CD4-positive, alpha-beta T cell treated with Interleukin-12 subunit alpha and Interleukin-12 subunit beta, for 1 hour (primary cell): ENCODE data around the gene SLC5A10.

Experiments used
- DNase-seq: peaks from one replicate; pipeline ENCODE4 v3.0.0-alpha.2; 2020

The SLC5A10 gene

DNA sequence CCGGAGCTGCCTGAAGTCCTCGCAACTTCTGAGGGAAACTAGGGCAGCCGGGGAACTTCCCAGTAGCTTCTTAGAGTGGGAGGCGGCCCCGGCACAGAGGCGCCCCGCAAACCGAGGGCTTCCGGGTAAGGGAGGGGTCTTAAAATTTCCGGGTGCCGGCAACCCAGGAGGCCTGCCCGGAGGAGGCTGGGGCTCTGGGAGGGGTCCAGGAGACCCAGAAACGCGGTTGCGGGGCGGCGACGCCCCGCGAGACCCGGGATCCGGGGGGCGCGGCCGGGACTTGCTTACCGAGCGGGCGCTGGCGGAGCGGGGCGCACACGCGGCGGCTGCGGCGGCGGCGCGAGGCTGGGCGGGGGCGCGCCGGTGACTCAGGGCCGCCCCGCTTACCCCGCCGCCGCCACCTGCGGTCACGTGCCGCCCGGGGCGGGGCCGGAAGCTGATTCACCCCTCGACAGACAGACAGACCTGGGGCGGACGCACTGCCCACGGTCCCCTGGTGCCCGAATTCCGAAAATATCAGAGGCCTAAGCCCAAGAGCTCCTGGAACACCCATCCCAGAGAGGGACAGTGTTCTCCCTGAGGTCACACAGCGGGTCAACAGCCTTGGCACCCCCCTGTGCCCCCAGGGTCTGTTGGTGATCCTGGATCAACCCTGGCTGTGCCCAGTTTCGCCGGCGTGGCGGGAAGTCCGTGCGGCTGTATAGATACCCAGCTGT lies 52.6 kb downstream of the SLC5A10 start, which contains the start of gene FAM83G:
FAM83G (minus strand) TSS at position 344 of the 716 bp plus-strand sequence. CDS start 723 bp downstream, outside the sequence.
- peak; percentile 89 for DNase-seq

DNA sequence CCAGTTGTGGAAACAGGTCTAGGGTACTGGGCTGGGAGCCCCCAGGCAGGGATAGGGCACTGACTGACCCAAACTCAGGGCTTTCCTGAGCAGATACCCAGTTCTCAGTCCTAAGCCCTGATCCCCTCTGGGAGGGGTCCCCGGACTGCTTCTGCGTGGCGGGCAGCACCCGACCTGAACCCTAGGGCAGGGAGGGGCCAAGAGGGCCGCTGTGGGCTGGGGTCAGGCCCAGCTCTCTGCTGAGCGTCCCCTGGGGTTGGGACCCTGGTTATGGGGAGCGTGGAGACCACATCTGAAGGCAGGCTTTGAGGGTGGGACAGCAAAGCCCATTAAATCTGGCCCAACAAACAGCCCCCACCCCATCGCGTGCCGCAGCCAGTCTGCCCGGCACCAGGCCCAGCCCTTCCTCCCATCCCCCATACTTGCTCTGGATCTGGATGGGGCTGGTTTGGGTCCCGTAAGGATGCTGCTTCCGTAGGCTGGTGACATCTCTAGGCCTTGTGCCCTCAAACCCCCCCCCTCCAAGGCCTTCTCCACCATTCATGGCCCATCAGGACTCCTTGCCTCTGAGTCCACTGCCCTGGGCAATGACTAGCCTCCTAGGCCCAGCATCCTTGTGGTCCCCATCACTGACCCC lies 53.3 kb downstream of the SLC5A10 start:
- DNase-seq, result no peak

DNA sequence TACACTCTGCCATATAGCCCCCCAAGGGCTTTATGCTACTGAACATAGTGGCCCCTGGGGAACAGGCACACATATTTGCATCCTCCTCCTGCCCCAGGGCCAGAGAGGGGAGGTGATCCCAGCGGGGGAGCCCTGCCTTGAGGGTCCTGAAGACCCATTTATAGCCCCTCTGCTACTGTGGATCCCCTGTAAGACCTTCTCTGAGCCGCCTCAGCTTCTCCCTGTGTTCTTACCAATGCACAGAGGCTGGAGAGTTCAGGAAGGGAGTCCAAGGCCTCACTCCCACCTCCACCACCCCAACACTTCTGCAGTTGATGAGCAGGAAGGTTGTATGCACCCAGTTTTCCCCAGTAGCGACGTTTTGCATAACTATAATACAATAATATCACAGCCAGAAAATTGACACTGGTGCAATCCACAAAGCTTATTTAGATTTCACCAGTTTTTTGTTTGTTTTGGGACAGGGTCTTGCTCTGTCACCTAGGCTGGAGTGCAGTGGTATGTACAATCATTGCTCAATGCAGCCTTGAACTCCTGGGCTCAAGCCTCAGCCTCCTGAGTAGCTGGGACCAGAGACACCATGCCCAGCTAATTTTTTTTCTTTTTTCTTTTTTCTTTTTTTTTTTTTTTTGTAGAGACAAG lies 53.9 kb downstream of the SLC5A10 start:
- no peak for DNase-seq

DNA sequence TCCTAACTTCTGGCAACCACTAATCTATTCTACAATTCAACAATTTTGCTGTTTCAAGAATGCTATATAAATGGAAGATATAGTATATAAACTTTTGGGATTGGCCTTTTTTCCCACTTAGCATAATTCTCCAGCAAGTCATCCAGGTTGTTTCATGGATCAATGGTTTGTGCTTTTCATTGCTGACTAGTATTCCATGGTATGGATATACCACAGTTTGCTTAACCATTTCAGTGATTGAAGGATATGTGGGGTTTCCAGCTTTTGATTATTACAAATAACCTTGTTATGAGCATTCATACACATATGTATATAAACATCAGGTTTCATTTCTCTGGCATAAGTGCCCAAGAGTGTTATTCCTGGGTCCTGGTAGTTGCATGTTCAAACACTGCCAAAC lies 54.7 kb downstream of the SLC5A10 start:
- DNase-seq, result no peak

DNA sequence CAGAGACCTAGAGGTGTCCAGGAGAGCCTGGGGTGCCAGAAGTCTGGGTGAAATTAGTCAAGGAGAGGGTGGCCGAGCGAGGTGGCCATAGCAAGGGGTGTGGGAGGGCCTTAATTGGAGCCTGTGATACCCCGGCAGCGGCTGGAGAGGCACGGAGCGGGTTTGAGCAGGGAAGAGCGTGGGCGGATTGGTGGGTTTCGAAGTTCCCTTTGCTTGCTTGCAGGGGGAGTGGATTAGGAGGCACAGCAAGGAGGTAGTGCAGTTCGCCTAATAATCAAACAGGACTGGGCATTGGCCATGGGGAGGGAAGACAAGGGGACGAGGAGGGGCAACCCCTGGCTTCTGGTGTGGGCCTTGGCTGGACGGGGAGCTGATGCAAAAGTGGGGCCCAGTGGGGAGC lies 58.0 kb downstream of the SLC5A10 start:
- no peak for DNase-seq

DNA sequence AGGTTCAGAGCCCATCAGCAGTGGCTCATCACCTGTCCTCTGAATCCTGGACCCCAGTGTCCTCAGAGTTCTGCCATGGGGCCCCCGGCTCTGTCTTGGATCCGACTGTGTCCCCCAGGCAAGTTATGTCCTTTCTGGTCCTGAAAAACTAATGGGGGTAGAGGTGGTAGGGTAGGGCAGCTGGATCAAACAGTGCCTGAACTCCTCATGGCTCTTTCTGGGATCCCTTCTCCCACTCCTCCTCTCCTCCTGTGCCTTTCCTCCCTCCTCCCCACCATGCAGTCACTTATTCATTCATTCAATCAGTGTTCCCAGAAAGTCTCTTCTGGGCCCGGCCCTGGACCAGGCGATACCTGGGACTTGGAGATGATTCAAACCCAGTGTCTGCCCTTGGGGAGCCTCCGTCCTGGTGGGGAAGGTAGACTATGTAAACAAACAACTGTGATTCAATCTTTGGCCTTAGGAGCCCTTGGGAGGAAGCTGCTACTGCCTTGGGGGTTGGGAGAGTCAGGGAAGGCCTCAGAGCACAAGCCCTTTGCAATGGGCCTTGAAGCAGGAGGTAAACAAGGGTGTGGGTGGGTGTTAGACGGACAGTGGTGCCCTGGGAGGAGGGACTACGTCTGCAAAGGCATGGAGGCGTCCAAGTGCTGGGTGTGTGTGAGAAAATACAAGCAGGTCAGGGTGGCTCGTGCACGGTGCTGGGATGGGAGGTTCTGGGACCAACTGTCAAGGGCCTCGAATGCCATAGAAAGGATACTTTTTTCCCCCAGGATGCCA lies 59.0 kb downstream of the SLC5A10 start:
- DNase-seq, result no peak

DNA sequence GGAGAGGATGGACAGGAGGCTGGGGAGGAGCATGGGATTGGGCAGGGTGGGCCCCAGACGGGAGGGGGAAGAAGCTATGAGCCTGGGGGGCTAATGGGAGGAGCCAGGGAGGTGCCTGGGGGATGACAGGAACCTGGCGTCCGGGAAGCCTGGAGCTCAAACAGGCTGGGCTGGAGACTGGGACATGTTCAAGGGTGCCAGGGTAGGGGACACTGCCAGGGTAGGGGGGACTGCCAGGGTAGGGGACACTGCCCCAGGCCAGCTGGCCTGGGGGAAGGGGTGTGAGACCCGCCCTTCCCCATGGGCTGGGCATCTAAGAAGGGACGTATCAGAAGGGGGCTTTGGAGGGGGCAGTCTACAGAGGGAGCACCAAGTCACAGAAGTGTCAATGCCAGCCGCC lies 59.6 kb downstream of the SLC5A10 start:
- no peak for DNase-seq

DNA sequence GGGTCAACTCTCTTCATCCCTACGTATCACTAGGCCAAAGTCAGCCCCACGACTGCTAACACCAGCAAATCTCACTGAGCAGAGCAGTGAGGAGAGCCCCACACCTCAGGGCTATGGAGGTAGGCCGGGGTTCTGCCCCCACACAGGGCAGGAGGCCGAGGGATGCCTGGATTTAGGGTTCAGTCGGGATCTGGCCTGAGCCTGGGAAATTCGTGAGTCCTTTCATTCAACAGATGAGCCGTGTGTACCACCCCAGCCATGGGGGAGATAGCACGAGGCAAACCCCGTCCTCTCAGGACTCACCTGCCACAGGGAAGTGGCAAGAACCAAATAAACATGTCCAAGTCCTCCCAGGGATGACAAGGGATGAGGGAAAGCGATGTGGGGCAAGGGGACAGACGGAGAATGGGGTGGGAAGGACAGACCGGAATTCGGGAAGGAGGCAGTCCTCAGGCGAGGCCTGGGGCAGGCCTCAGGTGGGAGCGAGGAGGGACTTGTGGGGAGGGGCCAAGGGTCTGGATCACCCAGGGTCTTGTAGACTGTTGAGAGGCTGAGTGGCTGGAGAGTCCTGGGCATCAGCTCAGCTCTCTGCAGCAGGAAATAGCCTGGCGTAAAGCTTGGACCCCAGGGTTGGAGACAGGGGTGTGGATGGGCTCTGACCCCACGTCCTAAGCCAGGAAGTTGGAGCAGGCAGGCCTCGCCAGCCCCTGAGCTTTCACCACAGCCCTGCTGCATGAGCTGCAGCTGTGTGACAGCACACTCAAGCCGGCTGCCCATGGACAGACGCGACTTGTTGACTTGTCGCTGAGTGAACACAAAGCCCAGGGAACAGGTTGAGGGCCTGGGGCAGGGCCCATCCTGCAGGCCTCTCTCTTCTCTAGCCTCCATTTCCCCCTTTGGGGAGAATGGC lies 60.5 kb downstream of the SLC5A10 start:
- no peak for DNase-seq

DNA sequence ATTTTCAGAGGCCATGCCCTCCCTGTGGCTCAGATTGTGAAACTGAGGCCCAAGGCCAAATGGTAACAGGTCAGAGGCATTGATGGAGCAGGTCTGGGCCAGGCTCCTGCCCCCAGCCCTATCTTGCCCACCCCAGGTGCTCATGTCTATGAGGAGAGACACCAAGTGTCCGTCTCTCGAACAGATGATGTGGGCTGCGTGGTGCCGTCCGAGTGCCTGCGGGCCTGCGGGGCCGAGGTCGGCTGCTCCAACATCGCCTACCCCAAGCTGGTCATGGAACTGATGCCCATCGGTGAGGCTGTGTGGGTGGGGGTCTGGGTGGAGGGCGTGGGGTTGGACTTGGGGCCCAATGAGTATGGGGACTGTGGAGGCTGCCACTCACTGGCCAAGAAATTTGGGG lies 61.3 kb downstream of the SLC5A10 start:
- no peak for DNase-seq

DNA sequence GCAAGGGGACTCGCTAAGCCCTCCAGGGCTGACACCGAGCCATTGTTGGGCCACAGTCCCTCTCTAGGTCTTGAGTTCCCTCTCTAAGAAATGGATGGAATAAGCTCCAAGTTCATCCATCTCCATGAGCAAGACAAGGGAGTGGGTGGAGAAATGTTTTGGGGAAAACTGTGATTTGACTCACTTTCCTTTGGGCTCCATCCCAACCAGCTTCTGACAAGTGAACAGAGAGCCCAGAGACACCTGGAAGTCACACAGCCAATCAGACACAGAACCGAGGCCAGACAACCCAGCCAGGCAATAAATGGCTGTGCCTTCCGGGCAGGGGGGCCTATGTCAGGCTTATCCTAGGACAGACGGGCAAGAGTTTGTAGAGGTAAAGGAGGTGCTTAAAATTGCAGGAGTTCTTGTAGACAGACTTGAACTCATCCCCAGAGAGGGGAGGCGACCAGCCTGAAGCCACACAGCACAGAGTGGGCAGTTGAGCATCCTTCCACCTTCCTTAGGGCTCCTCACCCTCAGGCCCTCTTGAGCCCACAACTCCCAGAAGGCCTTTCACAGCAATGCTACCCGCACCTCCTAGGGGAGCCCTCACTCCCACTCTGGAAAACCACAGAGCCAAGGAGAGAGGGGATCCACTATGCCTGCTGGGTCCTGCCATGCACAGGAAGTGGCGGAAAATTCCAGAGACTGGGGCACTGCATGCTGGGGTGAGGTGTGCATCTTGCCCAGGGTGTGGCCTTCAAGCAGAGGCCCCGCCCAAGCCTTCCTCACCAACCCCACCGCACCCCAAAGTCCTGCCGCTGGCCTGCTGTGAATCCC lies 62.1 kb downstream of the SLC5A10 start:
- DNase-seq, result no peak

DNA sequence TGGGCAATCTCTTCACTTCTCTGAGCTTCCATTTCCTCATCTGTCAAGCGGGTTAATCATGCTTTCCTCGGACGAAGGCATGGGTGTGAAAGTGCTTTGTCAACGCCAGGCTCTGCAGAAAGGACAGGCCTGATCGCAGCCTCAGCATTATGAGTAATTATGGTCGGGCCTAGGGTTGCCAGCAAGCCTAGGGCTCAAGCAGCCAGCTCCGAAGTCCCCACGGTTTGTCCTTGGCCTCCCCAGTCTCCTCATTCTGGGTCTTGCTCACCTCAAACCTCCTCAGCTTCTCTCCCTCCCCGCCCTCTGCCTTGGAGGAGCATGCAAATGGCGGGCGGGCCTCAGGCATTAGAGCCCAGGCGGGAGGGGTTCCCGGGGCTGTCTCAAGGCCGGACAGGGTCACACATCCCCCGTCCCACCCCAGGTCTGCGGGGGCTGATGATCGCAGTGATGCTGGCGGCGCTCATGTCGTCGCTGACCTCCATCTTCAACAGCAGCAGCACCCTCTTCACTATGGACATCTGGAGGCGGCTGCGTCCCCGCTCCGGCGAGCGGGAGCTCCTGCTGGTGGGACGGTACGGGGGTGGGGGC lies 62.8 kb downstream of the SLC5A10 start:
- DNase-seq, result no peak

DNA sequence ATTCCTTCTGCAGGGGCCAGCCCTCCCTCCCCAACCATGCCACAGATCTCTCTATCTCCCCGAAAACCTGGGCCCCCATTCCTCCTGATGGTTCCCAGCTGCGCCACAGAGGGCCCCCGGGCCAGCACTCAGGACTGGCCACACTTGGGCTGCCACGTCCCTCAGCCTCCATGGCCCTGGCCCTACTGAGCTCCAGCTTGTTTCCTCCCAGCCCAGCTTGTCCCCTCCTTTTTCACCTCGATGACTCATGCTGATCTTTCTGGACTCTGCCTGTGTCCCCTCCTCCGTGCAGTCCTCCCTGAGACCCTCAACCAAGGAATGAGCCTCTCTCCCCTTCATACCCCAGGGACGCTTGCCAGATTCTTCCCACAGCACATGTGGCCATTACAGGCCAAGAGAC lies 63.5 kb downstream of the SLC5A10 start:
- DNase-seq, result no peak

DNA sequence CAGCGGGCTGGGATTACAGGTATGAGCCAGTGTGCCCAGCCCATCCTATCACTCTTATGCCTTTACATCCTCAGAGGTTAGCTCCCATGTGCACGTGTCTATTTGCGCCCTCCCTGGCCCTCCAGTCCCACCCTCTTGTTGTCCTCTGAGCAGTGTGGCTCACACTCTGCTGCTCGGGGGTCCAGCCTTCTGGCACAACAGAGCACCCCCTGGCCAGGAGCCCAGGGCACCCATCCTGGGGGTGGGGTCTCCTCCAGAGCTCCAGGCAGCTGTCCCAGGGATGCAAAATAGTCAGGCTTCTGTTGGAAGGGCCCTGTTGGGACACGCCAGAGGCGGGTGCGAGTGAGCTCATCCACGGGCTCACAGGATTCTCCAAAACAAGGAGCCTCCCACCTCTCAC lies 64.3 kb downstream of the SLC5A10 start:
- DNase-seq, result no peak

DNA sequence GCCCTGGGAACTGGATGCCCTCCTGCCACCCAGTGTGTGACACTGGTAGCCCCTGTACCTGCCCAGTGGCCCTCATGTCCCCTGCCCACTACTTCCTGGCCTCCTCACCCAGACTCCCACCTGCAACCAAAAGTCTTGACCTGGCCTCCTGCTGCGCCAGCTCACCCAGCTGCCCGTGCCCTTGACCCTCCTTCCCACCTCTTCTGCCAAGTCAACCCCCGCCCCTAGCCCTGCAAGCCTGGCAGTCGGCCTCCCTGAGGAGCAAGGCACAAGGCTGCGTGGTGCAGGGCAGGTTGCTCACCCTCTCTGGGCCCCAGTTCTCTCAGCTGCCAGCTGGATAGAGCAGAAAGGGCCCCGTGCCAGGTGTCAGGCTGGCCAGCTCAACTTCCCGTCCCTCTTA lies 64.9 kb downstream of the SLC5A10 start:
- DNase-seq, result no peak

DNA sequence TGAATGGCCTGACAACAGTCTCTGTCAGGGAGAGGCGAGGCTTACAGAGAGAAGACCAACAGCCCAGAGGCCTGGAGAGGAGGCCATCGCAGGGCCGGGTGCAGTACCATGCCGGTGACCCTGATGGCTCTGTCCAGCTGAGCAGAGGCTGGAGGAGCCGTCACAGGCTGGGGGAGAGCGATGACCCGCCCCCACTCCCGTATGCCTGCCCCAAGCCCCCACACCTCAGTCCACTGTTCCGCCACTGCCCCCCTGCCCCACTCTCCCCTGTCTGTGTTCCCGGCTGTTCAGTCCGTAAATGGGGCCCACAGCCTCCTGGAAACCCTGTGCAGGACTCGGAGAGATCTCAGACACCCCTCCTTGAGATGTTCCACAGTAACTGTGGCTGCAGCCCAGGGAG lies 65.4 kb downstream of the SLC5A10 start:
- DNase-seq, result no peak

DNA sequence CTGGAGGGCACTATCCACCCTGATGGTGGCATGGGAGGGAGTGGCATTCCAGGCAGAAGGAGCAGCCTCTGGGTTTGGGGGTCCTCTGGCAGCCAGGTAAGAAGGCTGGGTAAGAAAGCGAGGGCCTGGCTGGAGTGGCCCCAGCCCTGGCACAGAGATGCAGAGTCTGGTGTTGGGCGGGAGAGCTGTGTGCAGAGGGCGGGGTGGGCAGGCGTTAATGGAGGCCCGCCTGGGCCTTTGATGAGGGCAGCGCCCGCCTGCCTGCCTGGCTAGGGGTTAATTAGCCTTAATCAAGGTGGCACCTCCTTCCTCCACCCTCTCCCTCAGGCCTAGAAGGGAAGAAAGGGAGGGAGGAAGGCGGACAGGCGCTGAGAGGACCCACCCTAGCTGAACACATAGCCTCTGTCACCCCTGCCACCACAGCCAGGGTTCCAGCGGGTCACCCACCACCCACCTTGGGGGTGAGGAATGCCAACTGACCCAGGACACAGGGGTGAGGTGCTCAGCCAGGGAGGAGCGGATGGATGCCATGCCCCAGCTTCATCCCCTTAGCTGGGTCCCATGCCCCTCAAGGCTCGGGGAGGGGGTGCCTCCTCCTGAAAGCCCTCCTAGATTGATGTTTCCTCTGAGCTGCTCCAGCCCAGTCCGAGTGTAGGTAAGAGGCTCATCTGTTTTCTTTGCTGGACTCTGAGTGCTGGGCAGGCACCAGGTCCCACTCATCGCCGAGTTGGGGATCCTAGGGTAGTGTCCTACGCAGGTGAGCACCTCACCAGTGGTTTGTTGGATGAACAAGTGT lies 66.0 kb downstream of the SLC5A10 start:
- no peak for DNase-seq

DNA sequence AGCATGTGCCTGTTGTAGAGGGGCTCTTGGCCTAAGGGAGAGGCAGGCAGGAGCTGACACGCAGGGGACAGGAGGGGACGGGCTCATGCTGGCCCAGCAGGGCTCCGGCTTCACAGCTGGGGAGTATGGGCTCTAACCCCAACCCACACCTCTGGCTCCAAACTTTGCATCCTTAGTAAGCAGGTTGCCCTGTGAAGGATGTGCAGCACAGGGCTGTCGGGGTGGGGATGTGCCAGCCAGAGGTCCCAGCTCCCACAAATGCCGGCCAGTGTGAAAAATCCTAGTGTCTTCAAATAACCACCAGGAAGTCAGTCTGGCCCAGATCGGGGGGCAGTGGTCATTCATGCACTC lies 66.6 kb downstream of the SLC5A10 start:
- DNase-seq, result no peak

DNA sequence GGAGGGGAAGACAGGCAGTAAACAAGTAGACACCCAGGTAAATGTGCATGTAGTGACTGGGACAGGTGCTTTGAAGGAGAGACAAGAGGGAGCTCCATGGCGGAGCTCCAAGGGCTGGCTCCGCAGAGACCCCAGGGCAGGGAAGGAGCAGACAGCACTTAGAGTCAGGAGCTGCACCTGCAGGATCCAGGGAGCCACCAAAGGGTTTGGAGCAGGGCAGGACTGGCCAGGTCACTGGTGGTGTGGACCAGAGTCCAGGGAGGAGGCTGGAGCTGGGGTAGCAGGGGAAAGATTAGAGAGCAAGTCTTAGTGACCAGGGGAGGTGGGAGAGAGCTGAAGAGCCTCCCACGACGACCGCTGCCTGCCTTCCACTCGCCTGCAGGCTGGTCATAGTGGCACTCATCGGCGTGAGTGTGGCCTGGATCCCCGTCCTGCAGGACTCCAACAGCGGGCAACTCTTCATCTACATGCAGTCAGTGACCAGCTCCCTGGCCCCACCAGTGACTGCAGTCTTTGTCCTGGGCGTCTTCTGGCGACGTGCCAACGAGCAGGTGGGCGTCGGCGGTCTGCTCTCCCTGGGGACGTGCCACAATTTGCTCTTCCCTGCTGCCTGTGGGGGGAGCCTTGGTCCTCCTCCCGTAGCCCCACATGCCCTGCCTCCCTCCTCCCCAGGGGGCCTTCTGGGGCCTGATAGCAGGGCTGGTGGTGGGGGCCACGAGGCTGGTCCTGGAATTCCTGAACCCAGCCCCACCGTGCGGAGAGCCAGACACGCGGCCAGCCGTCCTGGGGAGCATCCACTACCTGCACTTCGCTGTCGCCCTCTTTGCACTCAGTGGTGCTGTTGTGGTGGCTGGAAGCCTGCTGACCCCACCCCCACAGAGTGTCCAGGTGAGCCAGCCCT lies 67.3 kb downstream of the SLC5A10 start:
- no peak for DNase-seq

DNA sequence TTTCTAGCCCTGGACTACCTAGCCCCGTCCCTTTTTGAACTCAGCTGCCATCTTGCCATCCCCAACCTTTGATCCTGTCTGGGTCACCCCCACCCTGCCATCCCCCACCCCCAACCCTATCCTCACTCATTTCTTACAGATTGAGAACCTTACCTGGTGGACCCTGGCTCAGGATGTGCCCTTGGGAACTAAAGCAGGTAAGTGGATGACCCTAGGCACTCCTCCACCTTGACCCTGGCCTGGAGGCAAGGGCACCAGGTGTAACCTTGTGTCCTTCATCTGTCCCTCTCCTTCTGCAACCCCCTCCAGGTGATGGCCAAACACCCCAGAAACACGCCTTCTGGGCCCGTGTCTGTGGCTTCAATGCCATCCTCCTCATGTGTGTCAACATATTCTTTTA lies 68.1 kb downstream of the SLC5A10 start:
- DNase-seq, result no peak
